Measurements from ENCODE around the gene ARHGAP28. TPM values are rescaled to one million over a fixed set of nuclear protein-coding genes. Genes with fewer than 3 reads are reported as not detected.

ARHGAP28 gene
- total and polyA plus RNA-seq, 10 of the 15 experiments (the other 5 are each of a cell fraction or from before 2014, with no cell fraction given), result not detected

DNA sequence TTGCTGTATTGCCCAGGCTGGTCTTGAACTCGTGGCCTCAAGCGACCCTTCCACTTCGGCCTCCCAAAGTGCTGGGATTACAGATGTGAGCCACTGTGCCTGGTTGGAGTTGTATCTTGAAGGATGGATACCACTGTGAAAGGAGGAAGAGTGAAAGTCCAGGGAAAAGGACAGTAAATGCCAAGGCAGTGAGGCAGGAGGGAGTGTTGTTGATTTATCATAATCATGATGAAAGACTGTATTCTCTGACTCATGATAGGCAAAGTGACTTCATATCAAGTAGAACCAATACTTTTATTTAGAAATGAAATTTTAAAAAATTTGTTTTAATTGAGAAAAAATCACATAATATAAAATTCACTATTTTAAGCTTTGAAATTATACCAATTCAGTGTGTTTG, 162.3 kb downstream of the ARHGAP28 start (continued):
- TF ChIP-seq ETV6 (conservative IDR thresholded peaks at IDR 0.05 in 1 of 2, IDR thresholded peaks at IDR 0.05 in 1 of 2; ENCODE audit: borderline replicate concordance in 1 of 2, low read depth in 1 of 2) (no peak), CHD4 (IDR thresholded peaks at IDR 0.05) (no peak), EGR1 (IDR thresholded peaks at IDR 0.05; ENCODE audit: borderline replicate concordance in 1 of 2, low read depth in 2 of 2, low read length in 2 of 2) (no peak), ZNF274 (IDR thresholded peaks at IDR 0.05; ENCODE audit: insufficient read depth, insufficient read length) (no peak), KAT2A (conservative IDR thresholded peaks at IDR 0.05; ENCODE audit: control insufficient read depth, low read depth, low read length) (no peak), PAX5 (IDR thresholded peaks at IDR 0.05; ENCODE audit: borderline replicate concordance, low read depth, low read length) (no peak), PAX8 (IDR thresholded peaks at IDR 0.05) (no peak), HDGF (IDR thresholded peaks at IDR 0.05) (no peak), SUZ12 (IDR thresholded peaks at IDR 0.05; ENCODE audit: unreplicated experiment) (no peak), SP1 (IDR thresholded peaks at IDR 0.05; ENCODE audit: low read depth, low read length) (no peak), GABPA (IDR thresholded peaks at IDR 0.05; ENCODE audit: low read depth) (no peak)
- TF ChIP-seq, protein P1, sequence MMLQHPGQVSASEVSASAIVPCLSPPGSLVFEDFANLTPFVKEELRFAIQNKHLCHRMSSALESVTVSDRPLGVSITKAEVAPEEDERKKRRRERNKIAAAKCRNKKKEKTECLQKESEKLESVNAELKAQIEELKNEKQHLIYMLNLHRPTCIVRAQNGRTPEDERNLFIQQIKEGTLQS (IDR thresholded peaks at IDR 0.05; ENCODE audit: borderline replicate concordance, extremely low read depth, low read depth, low read length), result no peak

DNA sequence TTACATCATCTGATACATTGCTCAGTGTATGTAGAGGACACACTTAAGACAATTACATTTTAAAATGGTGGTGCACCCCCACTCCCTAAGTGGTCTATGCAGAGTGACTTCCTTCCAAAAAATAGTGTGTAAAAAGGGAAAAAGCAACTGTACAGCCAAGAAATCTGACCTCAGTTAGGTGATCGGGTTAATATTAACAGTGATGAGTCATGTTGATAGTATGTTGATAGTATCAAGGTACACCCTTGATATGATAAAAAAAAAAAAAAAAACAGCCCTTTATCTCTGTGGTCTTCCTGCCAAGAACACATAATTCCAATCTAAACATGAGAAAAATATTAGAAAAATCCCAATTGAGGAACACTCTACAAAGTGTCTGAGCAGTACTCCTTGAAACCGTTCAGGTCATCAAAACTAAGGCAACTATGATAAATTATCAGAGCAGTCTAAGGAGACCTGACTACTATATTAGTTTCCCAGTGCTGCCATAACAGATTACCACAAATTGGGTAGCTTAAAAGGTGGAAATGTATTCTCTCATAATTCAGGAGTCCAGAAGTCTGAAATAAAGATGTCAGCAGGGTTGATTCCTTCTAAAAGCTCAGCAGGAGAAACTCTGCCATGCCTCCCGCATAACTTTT, 171.9 kb downstream of the ARHGAP28 start:
- BruUV-seq (replicated peaks), result no TSS peak
- H4K20me1 ChIP-seq (ENCODE audit: control insufficient read depth, insufficient read depth), result no peaks in the 10 kb centered on the region
- no peak overlapping the region for H3K9ac ChIP-seq (ENCODE audit: control insufficient read depth, insufficient read depth, low read length)
- H3K27ac ChIP-seq (ENCODE audit: control insufficient read depth, insufficient read depth), result no peak overlapping the region
- CTCF ChIA-PET, result no interaction called here
- H3K27me3 ChIP-seq (replicated peaks in 1 of 2; ENCODE audit: control insufficient read depth in 2 of 2, insufficient read depth in 2 of 2, low read length in 1 of 2), result no peaks in the 10 kb centered on the region
- POLR2A ChIA-PET, result no interaction called here
- intact Hi-C loops (cut with micrococcal nuclease; ENCODE audit: unreplicated experiment), result no loop called here
- H3K79me2 ChIP-seq (ENCODE audit: control insufficient read depth, insufficient read depth, low read length), result no peaks in the 10 kb centered on the region
- no peak overlapping the region for H3K4me2 ChIP-seq (ENCODE audit: control insufficient read depth, insufficient read depth)
- no peak overlapping the region for H3K4me3 ChIP-seq
- DNase-seq (ENCODE audit: low read depth, low spot score), result no peak
- ATAC-seq, result no peak
- H3K4me1 ChIP-seq (ENCODE audit: control insufficient read depth, insufficient read depth, low read length), result no peaks in the 10 kb centered on the region
- H2AFZ ChIP-seq (ENCODE audit: control insufficient read depth, low read depth, low read length), result no peak overlapping the region
- RAD21 ChIA-PET (ENCODE audit: unreplicated experiment), result no interaction called here
- no peak for FAIRE-seq
- in situ Hi-C loops (cut with MboI), result no loop called here
- SMC1A ChIA-PET (ENCODE audit: uncharacterized antibody, unreplicated experiment), result no interaction called here
- no peaks in the 10 kb centered on the region for H3K36me3 ChIP-seq (ENCODE audit: control insufficient read depth in 2 of 2, insufficient read depth in 2 of 2, low read length in 1 of 2)
- no peaks in the 10 kb centered on the region for H3K9me3 ChIP-seq (replicated peaks; ENCODE audit: control insufficient read depth, insufficient read depth, low read length)
- 16% methylated on average over 3 of the region's 3 CpGs for WGBS (ENCODE audit: insufficient coverage, insufficient replicate concordance, low lambda C conversion rate, missing lambda C conversion rate)
- TF ChIP-seq, protein P2, sequence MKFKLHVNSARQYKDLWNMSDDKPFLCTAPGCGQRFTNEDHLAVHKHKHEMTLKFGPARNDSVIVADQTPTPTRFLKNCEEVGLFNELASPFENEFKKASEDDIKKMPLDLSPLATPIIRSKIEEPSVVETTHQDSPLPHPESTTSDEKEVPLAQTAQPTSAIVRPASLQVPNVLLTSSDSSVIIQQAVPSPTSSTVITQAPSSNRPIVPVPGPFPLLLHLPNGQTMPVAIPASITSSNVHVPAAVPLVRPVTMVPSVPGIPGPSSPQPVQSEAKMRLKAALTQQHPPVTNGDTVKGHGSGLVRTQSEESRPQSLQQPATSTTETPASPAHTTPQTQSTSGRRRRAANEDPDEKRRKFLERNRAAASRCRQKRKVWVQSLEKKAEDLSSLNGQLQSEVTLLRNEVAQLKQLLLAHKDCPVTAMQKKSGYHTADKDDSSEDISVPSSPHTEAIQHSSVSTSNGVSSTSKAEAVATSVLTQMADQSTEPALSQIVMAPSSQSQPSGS (IDR thresholded peaks at IDR 0.05; ENCODE audit: low read length), result no peak
- no peak for TF ChIP-seq CREM (IDR thresholded peaks at IDR 0.05; ENCODE audit: low read depth)
- no peak for TF ChIP-seq EED (IDR thresholded peaks at IDR 0.05; ENCODE audit: low read depth)
- TF ChIP-seq, protein P3, sequence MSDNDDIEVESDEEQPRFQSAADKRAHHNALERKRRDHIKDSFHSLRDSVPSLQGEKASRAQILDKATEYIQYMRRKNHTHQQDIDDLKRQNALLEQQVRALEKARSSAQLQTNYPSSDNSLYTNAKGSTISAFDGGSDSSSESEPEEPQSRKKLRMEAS (IDR thresholded peaks at IDR 0.05; ENCODE audit: low read depth, low read length), result no peak
- no peak for TF ChIP-seq SMAD5 (IDR thresholded peaks at IDR 0.05; ENCODE audit: low read depth)
- TF ChIP-seq, protein P4, sequence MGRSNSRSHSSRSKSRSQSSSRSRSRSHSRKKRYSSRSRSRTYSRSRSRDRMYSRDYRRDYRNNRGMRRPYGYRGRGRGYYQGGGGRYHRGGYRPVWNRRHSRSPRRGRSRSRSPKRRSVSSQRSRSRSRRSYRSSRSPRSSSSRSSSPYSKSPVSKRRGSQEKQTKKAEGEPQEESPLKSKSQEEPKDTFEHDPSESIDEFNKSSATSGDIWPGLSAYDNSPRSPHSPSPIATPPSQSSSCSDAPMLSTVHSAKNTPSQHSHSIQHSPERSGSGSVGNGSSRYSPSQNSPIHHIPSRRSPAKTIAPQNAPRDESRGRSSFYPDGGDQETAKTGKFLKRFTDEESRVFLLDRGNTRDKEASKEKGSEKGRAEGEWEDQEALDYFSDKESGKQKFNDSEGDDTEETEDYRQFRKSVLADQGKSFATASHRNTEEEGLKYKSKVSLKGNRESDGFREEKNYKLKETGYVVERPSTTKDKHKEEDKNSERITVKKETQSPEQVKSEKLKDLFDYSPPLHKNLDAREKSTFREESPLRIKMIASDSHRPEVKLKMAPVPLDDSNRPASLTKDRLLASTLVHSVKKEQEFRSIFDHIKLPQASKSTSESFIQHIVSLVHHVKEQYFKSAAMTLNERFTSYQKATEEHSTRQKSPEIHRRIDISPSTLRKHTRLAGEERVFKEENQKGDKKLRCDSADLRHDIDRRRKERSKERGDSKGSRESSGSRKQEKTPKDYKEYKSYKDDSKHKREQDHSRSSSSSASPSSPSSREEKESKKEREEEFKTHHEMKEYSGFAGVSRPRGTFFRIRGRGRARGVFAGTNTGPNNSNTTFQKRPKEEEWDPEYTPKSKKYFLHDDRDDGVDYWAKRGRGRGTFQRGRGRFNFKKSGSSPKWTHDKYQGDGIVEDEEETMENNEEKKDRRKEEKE (IDR thresholded peaks at IDR 0.05), result no peak
- TF ChIP-seq, protein P5, sequence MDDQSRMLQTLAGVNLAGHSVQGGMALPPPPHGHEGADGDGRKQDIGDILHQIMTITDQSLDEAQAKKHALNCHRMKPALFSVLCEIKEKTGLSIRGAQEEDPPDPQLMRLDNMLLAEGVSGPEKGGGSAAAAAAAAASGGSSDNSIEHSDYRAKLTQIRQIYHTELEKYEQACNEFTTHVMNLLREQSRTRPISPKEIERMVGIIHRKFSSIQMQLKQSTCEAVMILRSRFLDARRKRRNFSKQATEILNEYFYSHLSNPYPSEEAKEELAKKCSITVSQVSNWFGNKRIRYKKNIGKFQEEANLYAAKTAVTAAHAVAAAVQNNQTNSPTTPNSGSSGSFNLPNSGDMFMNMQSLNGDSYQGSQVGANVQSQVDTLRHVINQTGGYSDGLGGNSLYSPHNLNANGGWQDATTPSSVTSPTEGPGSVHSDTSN (IDR thresholded peaks at IDR 0.05; ENCODE audit: insufficient replicate concordance, low read depth, low read length), result no peak
